Ovary (tissue), 3 donors: ENCODE measurements around the gene FTHL17.

Source experiments
- CTCF ChIP-seq, 3 donors: fragments of 450-650 bp in 2 of 3; fragments of 200-600 bp in 1 of 3; IDR thresholded peaks; one replicate each; pipeline versions ENCODE4 v1.5.1 to v1.8.0; 2016 to 2022; ENCODE audit warnings: antibody characterized with exemption in 3 of 3, mild to moderate bottlenecking in 1 of 3
- EP300 ChIP-seq: sonication (generic); formaldehyde crosslinking; IDR thresholded peaks from one replicate; pipeline ENCODE4 v1.6.1; 2017; ENCODE audit warnings: antibody characterized with exemption
- POLR2A ChIP-seq: fragments of 450-650 bp; IDR thresholded peaks from one replicate; pipeline ENCODE4 v1.6.1; 2017; ENCODE audit warnings: antibody characterized with exemption, mild to moderate bottlenecking, moderate library complexity
- donor health status: DM: no; HTN: no; CAD: no.

GRCh38 chrX:31114858-31115257 lies 43.0 kb upstream of the FTHL17 start:
- TF ChIP-seq CTCF (IDR thresholded peaks at IDR 0.05) (no peak), POLR2A (no peak), EP300 (no peak)
